Erythroblast (primary cell): ENCODE results near the gene PEX12.

Source experiments
- GATA1 ChIP-seq: IDR thresholded peaks from 2 replicates; pipeline ENCODE4 v1.6.1; 2011; ENCODE audit warnings: low read depth, mild to moderate bottlenecking, control low read depth, low read length, moderate library complexity
- POLR2A ChIP-seq: IDR thresholded peaks from 2 replicates; pipeline ENCODE4 v1.6.1; 2011; ENCODE audit warnings: mild to moderate bottlenecking, low read length

GRCh38 chr17:35616536-35616935 is 38.2 kb upstream of the PEX12 start:
- TF ChIP-seq POLR2A (no peak), GATA1 (no peak)
